ENCODE data around the gene DRG2. TPM values are rescaled to one million over a fixed set of nuclear protein-coding genes. Genes with fewer than 3 reads are reported as not detected.
A peak's percentile ranks its signal among the peaks of the same experiment; 100 is the strongest.

DRG2 gene
- total RNA-seq, 1 experiment from 2014 or later = 47.9 TPM

DNA sequence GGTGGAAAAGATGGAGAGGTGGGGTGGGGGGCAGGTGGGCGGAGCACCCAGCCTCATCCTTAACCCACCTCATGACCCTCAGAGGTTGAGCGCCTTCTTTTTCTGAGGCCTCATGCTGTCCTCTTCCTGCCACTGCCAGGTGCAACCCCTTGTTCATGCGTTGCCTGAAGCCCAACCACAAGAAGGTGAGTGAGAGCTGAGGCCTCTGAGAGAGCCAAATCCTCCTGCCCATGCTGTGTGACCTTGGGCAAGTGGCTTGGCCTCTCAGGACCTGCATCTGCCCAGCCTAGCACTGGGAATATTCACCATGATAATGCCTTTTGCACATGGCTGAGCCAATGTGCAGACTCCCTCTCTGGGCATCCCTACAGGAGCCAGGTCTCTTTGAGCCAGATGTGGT, 52.9 kb downstream of the DRG2 start:
- peaks cover 5% of the 10 kb centered on the region for H3K4me1 ChIP-seq
- Mint-ChIP-seq H3K4me3 (ENCODE audit: unreplicated experiment) (no peak overlapping the region), H3K27me3 (ENCODE audit: insufficient read depth, unreplicated experiment) (no peaks in the 10 kb centered on the region), H3K27ac (ENCODE audit: unreplicated experiment) (no peak overlapping the region), H3K4me1 (ENCODE audit: low read depth, unreplicated experiment) (peaks cover 14% of the 10 kb centered on the region), H3K36me3 (ENCODE audit: insufficient read depth, unreplicated experiment) (no peaks in the 10 kb centered on the region), H3K9me3 (ENCODE audit: unreplicated experiment) (no peaks in the 10 kb centered on the region)
- no peaks in the 10 kb centered on the region for H3K36me3 ChIP-seq (ENCODE audit: control insufficient read depth, insufficient read depth, low read length)
- CTCF ChIA-PET = interaction anchor here (1.0 to 2.4 kb wide), 2 partner anchors 13 to 15 kb away, joined by 3 to 10 read pairs; no protein-coding TSS in a partner anchor
- intact Hi-C loops (cut with micrococcal nuclease; ENCODE audit: unreplicated experiment) = loop anchor here (2.0 to 5.0 kb wide), 2 partner anchors 42 to 62 kb away; partner anchors contain the start of gene ALKBH5
- DNase-seq = no peak
- TF ChIP-seq, protein P1, sequence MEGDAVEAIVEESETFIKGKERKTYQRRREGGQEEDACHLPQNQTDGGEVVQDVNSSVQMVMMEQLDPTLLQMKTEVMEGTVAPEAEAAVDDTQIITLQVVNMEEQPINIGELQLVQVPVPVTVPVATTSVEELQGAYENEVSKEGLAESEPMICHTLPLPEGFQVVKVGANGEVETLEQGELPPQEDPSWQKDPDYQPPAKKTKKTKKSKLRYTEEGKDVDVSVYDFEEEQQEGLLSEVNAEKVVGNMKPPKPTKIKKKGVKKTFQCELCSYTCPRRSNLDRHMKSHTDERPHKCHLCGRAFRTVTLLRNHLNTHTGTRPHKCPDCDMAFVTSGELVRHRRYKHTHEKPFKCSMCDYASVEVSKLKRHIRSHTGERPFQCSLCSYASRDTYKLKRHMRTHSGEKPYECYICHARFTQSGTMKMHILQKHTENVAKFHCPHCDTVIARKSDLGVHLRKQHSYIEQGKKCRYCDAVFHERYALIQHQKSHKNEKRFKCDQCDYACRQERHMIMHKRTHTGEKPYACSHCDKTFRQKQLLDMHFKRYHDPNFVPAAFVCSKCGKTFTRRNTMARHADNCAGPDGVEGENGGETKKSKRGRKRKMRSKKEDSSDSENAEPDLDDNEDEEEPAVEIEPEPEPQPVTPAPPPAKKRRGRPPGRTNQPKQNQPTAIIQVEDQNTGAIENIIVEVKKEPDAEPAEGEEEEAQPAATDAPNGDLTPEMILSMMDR (IDR thresholded peaks at IDR 0.05; ENCODE audit: insufficient read depth in 1 of 2, low read depth in 1 of 2, low read length in 1 of 2, severe bottlenecking in 1 of 2, unreplicated experiment in 1 of 2) = no peak
- POLR2A ChIA-PET = no interaction called here
- H3K4me3 ChIP-seq (ENCODE audit: low read depth, low read length) = no peak overlapping the region
- no peaks in the 10 kb centered on the region for H3K9me3 ChIP-seq
- no peaks in the 10 kb centered on the region for H3K27me3 ChIP-seq (replicated peaks; ENCODE audit: control insufficient read depth, insufficient read depth, low read length)
- no TSS peak for BruUV-seq (replicated peaks)

DNA sequence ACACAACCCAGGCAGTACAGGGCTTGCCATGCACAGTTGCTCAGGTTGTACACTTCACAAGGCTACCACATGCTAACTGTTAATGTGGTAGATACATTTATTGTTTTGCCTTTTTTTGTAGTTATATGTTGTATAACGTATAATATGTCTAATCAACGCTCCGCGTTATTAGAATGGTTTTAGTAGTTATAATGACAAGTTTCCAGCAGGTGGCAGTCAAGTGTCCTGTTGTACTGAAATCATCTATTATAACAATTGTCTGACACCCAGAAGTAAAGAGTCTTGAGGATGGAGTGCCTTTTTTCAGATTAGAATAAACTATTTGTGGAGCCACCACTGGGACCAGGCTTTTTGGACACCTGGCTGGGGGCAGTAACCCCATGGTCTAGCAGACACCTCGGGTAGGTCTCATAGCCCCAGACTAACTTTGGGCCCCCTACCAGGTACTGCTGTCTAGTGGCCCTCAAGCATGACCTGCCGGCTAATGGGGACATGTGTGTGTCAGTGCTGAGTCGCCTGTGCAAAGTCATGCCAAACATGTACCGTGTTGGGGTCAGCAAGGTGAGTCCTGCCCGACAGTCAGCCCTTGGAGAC, 53.6 kb downstream of the DRG2 start:
- no peaks in the 10 kb centered on the region for H3K9me3 Mint-ChIP-seq (ENCODE audit: unreplicated experiment)
- no peaks in the 10 kb centered on the region for H3K36me3 Mint-ChIP-seq (ENCODE audit: insufficient read depth, unreplicated experiment)
- Histone ChIP-seq H3K27me3 (replicated peaks; ENCODE audit: control insufficient read depth, insufficient read depth, low read length) (no peaks in the 10 kb centered on the region), H3K9me3 (no peaks in the 10 kb centered on the region), H3K4me3 (ENCODE audit: low read depth, low read length) (no peak overlapping the region), H3K36me3 (ENCODE audit: control insufficient read depth, insufficient read depth, low read length) (no peaks in the 10 kb centered on the region), H3K4me1 (peaks cover 5% of the 10 kb centered on the region)
- no peaks in the 10 kb centered on the region for H3K27me3 Mint-ChIP-seq (ENCODE audit: insufficient read depth, unreplicated experiment)
- DNase-seq = peak in 1 of 2 experiments; percentile 62
- TF ChIP-seq, protein P1 (IDR thresholded peaks at IDR 0.05; ENCODE audit: insufficient read depth in 1 of 2, low read depth in 1 of 2, low read length in 1 of 2, severe bottlenecking in 1 of 2, unreplicated experiment in 1 of 2) = peak; percentile 55 to 73
- intact Hi-C loops (cut with micrococcal nuclease; ENCODE audit: unreplicated experiment) = loop anchor here (2.0 to 5.0 kb wide), 2 partner anchors 41 to 61 kb away; partner anchors contain the start of gene ALKBH5
- no peak overlapping the region for H3K4me3 Mint-ChIP-seq (ENCODE audit: unreplicated experiment)
- H3K4me1 Mint-ChIP-seq (ENCODE audit: low read depth, unreplicated experiment) = peaks cover 14% of the 10 kb centered on the region
- H3K27ac Mint-ChIP-seq (ENCODE audit: unreplicated experiment) = no peak overlapping the region
- CTCF ChIA-PET = interaction anchor here (0.5 to 2.4 kb wide), 4 partner anchors 12 to 62 kb away, joined by 3 to 10 read pairs (median 3); no protein-coding TSS in a partner anchor
- BruUV-seq (replicated peaks) = no TSS peak
- POLR2A ChIA-PET = no interaction called here

DNA sequence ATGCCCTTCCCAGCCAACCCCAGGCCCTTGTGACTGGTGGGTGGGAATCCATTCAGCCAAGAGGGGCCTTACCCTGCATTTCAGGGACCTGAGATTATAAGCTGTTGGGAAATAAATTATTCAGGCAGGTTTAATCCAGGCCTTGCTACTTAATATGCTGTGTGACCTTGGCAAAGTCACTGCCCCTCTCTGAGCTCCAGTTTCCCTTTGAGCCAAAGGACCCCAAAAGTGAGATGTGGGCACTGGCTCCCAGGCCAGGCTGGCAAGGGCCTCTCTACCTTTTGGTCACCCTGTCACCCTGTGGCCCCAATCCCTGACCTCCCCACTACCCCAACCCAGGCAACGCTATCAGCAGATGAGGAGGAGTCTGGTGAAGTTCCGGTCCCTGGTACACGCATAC, 54.7 kb downstream of the DRG2 start:
- H3K27ac Mint-ChIP-seq (ENCODE audit: unreplicated experiment) = no peak overlapping the region

More for the DNA sequence above, 54.7 kb downstream of the DRG2 start:
- Mint-ChIP-seq H3K36me3 (ENCODE audit: insufficient read depth, unreplicated experiment) (no peaks in the 10 kb centered on the region), H3K27me3 (ENCODE audit: insufficient read depth, unreplicated experiment) (no peaks in the 10 kb centered on the region), H3K9me3 (ENCODE audit: unreplicated experiment) (no peaks in the 10 kb centered on the region), H3K4me3 (ENCODE audit: unreplicated experiment) (no peak overlapping the region), H3K4me1 (ENCODE audit: low read depth, unreplicated experiment) (peaks cover 14% of the 10 kb centered on the region)
- BruUV-seq (replicated peaks) = no TSS peak
- ChIA-PET POLR2A (no interaction called here), CTCF (interaction anchor here (0.6 to 2.4 kb wide), 2 partner anchors 11 to 77 kb away, joined by 3 to 10 read pairs; no protein-coding TSS in a partner anchor)
- Histone ChIP-seq H3K36me3 (ENCODE audit: control insufficient read depth, insufficient read depth, low read length) (no peaks in the 10 kb centered on the region), H3K9me3 (no peaks in the 10 kb centered on the region), H3K4me1 (peaks cover 5% of the 10 kb centered on the region), H3K27me3 (replicated peaks; ENCODE audit: control insufficient read depth, insufficient read depth, low read length) (no peaks in the 10 kb centered on the region), H3K4me3 (ENCODE audit: low read depth, low read length) (no peak overlapping the region)
- no peak for DNase-seq
- intact Hi-C loops (cut with micrococcal nuclease; ENCODE audit: unreplicated experiment) = loop anchor here (5.0 kb wide), 1 partner anchor 60 kb away; no protein-coding TSS in a partner anchor
- TF ChIP-seq, protein P1 (IDR thresholded peaks at IDR 0.05; ENCODE audit: insufficient read depth in 1 of 2, low read depth in 1 of 2, low read length in 1 of 2, severe bottlenecking in 1 of 2, unreplicated experiment in 1 of 2) = no peak

Measured in Caco-2 (cell line).